ENCODE results near the gene RPS15. TPM values are rescaled to one million over a fixed set of nuclear protein-coding genes. Genes with fewer than 3 reads are reported as not detected.

Gene RPS15
- total and polyA plus RNA-seq, 2 of the 13 experiments (the other 11 are each of a cell fraction or from before 2014, with no cell fraction given) = 695 to 1,411 TPM

GRCh38 chr19:1438035-1438932 lies at the start of gene RPS15 (continued):
- peak; percentile 90 for TF ChIP-seq BORCS8-MEF2B (CRISPR knock-in tag; IDR thresholded peaks at IDR 0.05)
- TF ChIP-seq MBD4 (IDR thresholded peaks at IDR 0.05; ENCODE audit: borderline replicate concordance, low read length) = no peak
- peak; percentile 65; the same call in 1 of the 2 replicates for TF ChIP-seq ZNF773 (CRISPR knock-in tag; IDR thresholded peaks at IDR 0.05; ENCODE audit: borderline replicate concordance)
- no peak for TF ChIP-seq THYN1 (CRISPR knock-in tag; IDR thresholded peaks at IDR 0.05; ENCODE audit: borderline replicate concordance, low read depth)
- TF ChIP-seq ATF6 (CRISPR knock-in tag; conservative IDR thresholded peaks at IDR 0.05) = no peak
- TF ChIP-seq MTA3 (CRISPR knock-in tag; IDR thresholded peaks at IDR 0.05) = no peak
- TF ChIP-seq ZNF879 (CRISPR knock-in tag; IDR thresholded peaks at IDR 0.05) = peak; percentile 75
- TF ChIP-seq BRF2 (CRISPR knock-in tag; IDR thresholded peaks at IDR 0.05) = peak; percentile 73; the same call in 1 of the 2 replicates
- peak; percentile 72; the same call in 1 of the 2 replicates for TF ChIP-seq ZKSCAN1 (IDR thresholded peaks at IDR 0.05; ENCODE audit: low read length)
- TF ChIP-seq KLF15 (CRISPR knock-in tag; IDR thresholded peaks at IDR 0.05; ENCODE audit: borderline replicate concordance) = peak; percentile 87; the same call in 1 of the 2 replicates
- peak; percentile 84; the same call in 1 of the 2 replicates for TF ChIP-seq ZBTB3 (CRISPR knock-in tag; IDR thresholded peaks at IDR 0.05; ENCODE audit: borderline replicate concordance, low read depth)
- peak; percentile 81 for TF ChIP-seq MTA1 (CRISPR knock-in tag; IDR thresholded peaks at IDR 0.05; ENCODE audit: borderline replicate concordance)
- no peak for TF ChIP-seq SRF (IDR thresholded peaks at IDR 0.05; ENCODE audit: low read depth, low read length)
- TF ChIP-seq ETV6 (CRISPR knock-in tag; conservative IDR thresholded peaks at IDR 0.05) = peak; percentile 84
- TF ChIP-seq TGIF2 (CRISPR knock-in tag; IDR thresholded peaks at IDR 0.05) = no peak; the same call in 1 of the 2 replicates
- peak; percentile 88 for TF ChIP-seq ZHX2 (IDR thresholded peaks at IDR 0.05; ENCODE audit: low read depth)
- 0 out of 2 replicates have a peak, but pooled peaks have one; percentile 81 for TF ChIP-seq ZHX2 (CRISPR knock-in tag; IDR thresholded peaks at IDR 0.05; ENCODE audit: borderline replicate concordance)
- peak; percentile 96 for TF ChIP-seq HOXA5 (CRISPR knock-in tag; IDR thresholded peaks at IDR 0.05)
- TF ChIP-seq MIER2 (CRISPR knock-in tag; IDR thresholded peaks at IDR 0.05) = peak; percentile 87
- peak; percentile 86 for TF ChIP-seq CCDC6 (CRISPR knock-in tag; IDR thresholded peaks at IDR 0.05)
- peak; percentile 83 for TF ChIP-seq ARNTL (CRISPR knock-in tag; IDR thresholded peaks at IDR 0.05)
